NCI-H82 (cell line): ENCODE measurements around the gene KRTAP4-4.

Source experiments
- DNase-seq: peaks from one replicate; lab custom pipeline; 2025; lab: John Stamatoyannopoulos, UW

KRTAP4-4 gene

GRCh38 chr17:41111151-41111885 lies 49.2 kb downstream of the KRTAP4-4 start:
- no peak for DNase-seq
